ENCODE results near the gene OR2D2.
"Not testable (repeated sequence)": the region's sequence is repeated elsewhere in the genome, so short reads cannot be mapped to it uniquely, and the experiment has no call there.

The OR2D2 gene

GRCh38 chr11:6892400-6892799 is at the start of gene OR2D2:
Gene OR2D2, minus strand, starts transcription at chr11:6892500. Its CDS starts 0 bp downstream, at chr11:6892500.
- DNase-seq, result no peak

- DNase-seq, result no peak
These were observed 49.7 kb upstream of the OR2D2 start for GRCh38 chr11:6941970-6942369.

DNA sequence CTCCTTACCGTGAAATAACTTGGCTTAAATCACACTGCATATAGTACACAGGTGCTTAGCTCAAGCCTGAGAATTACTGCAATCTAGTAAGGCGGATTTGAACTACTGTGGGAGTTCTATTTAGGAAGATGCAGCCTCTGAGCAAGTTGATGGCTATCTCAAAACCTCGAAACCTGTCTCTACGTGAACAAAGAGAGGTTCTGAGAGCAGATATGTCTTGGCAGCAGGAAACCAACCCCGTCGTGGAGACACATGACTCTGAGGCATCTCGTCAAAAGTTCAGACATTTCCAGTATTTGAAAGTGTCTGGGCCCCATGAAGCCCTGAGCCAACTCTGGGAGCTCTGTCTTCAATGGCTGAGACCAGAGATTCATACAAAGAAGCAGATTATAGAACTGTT is 39.8 kb upstream of the OR2D2 start:
- no peak for DNase-seq

GRCh38 chr11:6931146-6931713 is 38.9 kb upstream of the OR2D2 start:
- no peak for DNase-seq

DNA sequence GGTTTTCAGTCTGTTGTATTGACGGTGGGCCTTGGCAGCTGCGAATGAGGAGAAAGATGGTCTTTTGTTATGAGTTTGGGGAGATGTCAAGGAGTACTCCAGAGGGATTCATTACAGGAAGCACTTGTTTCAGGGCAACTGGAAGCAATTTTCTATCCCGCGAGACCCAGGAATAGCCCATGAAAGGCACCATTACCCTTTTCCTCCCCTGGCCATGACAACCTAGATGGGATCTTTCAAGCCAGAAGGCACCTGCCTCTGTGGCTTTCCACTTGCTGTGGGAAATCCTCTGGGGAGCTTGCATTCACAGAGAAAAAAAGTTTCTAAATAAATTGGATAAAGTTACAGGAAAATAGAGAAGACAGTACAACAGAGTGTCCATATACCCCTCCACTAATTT is 36.6 kb upstream of the OR2D2 start:
- no peak for DNase-seq

DNA sequence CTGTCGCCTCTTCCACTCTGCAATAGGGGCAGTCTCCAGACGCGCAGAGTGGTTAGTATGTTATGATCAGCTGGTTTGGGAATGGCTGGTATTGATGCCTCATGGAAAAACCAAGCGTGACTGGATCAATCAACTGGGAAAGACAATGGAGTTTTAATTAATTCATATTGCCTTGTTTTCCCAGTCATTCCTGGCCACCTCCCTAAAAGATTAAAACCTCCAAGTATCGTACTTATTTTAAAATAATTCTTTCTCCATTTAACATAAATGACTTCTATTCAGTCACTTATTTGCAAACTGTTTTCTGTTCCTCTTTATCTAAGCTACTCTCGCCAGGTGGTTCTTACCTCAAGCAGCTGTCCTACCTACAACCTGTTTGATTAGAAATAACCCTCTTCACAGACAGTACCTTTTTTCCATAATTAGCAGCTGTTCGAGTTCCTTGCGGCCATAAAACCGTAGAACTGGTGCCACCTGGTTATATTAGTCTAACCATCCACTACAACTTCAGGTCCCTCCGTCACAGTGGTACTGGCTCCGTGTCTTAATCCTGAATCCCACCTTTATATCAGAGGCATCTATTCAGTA is 34.8 kb upstream of the OR2D2 start:
- DNase-seq, result no peak

DNA sequence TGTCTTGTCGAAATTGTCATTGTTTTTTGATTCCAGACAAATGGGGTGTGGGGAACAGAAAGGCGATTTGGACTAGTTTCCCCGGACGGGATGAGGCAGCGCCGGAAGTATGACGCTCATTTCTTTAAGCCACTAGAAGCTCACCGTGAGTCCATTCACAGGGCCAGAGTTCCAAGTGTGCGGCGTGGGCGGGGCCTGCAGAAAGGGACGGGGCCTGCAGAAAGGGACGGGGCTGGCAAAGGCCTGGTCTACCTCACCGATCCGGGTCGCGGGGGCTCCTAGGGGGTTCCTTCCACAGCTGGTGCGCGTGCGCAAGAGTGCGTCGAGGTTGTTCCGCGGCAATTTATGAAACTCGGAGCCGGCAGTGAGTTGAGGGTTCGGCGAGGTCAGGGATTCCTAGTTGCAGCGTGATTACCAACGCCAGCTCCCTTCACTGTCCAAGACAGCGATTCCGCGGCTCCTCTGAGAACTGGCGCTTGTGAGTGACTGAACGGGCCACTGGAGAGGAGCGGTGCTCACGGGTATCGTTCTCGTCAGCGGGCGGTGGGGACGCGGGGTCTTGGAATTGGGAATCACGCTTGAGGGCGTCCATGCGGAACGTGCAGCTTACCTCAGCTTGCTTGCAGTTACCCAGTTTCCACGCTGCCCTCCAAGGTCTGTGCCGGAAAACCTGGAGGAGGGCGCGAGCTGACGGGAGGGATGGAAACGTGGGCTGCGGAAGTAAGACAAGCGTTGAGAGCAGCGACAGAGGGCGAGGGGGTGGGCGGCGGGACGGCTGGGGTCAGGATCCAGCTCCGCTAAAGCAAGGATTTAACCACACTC is 34.1 kb upstream of the OR2D2 start, which contains the start of gene ZNF215:
TSS of gene ZNF215 (plus strand) at position 219 of the 822 bp plus-strand sequence. CDS start 5,847 bp downstream, outside the sequence.
- no peak for DNase-seq

DNA sequence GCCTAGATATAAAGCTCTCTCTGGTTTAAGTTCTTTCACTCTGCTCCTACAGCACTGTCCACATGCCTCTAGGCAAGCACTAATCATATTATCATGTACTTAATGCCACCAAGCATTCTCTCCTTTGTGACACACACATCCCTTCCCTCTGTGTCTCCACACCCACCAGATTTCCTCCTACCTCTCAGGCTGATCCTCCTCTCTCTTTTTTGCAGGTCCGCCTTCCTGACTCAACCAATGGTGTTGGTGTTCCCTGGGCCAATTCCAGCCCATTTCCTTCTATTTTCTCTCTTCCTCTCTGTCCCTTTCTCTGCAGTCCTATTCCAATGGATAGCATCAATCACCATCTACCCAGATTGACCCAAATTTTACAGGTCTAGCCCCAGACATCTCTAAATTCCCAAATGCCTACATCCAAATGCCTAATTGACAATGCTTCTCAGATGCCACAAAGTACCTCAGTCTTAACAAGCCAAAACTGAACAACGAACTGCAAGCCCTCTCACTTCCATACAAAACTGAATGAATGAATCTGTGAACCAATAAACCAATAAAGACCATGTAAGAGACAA is 33.4 kb upstream of the OR2D2 start:
- DNase-seq, result no peak

DNA sequence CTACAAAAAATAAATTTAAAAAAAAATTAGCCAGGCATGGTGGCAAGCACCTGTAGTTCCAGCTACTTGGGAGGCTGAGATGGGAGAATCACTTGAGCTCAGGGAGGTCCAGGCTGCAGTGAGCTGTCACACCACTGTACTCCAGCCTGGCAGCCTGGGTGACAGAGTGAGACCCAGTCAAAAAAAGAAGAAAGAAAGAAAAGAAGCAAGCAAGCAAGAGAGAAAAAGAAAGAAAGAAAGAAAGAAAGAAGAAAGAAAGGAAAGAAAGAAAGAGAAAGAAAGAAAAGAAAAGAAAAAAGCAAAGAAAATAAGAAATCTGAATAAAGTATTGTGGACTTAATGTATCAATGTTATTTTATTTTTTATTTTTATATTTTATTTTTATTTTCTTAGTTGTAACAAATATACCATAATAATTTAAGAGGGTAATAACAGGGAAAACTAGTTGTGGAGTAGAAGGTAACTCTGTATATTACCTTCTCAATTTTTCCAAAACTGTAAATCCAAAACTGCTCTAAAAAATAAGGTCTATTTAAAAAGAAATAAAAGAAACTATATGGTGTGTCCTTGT is 32.8 kb upstream of the OR2D2 start:
- DNase-seq, result no peak

- no peak for DNase-seq
These were observed 28.4 kb upstream of the OR2D2 start, which contains the start of gene OR2D3 for GRCh38 chr11:6920702-6921101. Gene OR2D3, plus strand, starts transcription at chr11:6921002. Its CDS starts 0 bp downstream, at chr11:6921002.

DNA sequence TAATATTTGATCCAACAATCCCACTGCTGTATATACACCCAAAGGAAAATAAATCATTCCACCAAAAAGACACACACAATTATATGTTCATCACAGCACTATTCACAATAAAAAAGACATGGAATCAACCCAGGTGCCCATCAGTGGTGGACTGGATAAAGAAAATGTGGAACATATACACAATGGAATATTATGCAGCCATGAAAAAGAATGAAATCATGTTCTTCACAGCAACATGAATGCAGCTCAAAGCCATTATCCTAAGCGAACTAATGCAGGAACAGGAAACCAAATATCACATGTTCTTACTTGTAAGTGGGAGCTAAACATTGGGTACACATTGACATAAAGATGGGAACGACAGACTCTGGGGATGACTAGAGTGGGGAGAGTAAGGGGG is 27.4 kb upstream of the OR2D2 start:
- no peak for DNase-seq

DNA sequence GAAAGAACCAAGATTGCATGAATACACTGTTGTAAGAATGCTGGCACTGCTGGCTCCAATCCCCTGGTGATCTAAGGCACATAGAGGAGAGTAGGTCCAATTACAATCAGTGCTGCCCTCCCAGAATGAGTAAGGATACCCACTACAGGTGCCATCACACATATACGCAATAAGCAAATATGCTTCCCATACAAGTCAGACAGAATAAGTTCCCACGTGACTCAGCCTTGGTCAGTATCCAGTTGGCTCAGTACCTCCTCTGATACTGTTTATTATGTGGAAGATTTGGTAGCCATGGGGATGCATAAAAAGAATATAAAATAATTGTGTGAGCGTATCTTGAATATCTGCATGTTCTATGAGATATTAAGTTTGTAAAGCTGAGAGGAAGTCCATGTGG is 19.6 kb upstream of the OR2D2 start:
- no peak for DNase-seq

DNA sequence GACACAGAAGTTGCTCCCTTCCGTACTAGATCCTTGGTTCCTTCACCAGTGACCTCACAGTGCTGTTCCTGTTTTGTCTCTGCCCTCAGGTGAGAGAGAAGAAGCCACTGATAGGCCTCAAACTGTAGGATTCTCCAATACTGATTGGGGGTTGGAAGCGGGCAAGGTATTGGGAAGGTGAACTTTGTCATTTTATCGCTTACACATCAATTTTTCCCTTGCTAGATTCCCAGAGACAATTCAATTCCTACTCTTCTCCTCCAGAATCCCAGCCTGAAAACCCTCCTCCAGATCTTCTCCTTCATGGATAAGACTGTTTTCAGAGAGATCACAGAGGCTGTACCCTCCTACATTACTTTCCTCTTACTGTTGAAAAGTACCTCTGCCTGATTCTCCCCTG is 19.1 kb upstream of the OR2D2 start:
- no peak for DNase-seq

- not testable (repeated sequence) for DNase-seq
These were observed 12.5 kb upstream of the OR2D2 start for GRCh38 chr11:6904804-6905203.

- no peak for DNase-seq
These were observed 8.2 kb upstream of the OR2D2 start for GRCh38 chr11:6900327-6900999.

DNA sequence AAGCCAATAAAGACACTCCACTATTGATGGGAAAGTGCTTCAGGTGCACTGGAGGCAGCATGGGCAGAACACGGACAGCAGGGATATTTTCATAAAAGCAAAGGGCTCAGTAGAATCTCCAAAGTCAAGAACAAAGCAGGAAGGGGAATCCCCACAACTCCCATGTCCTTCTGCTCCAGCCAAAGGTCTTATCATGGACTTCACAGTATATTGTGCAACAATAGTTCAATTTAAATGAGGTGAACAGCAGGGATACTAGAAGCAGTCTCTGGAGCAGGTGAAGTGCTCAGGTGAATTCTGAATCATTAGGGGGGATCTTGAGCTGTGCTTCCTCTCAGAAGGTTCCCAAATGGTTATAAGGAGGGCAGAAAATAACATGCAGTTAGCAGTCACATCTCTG is 6.6 kb upstream of the OR2D2 start:
- DNase-seq, result no peak

GRCh38 chr11:6895010-6895409 is 2.7 kb upstream of the OR2D2 start:
- no peak for DNase-seq

GRCh38 chr11:6894097-6894496 is 1.8 kb upstream of the OR2D2 start:
- no peak for DNase-seq

- DNase-seq, result no peak
These were observed 2.5 kb downstream of the OR2D2 start for GRCh38 chr11:6889835-6890234.

- DNase-seq, result no peak
These were observed 3.5 kb downstream of the OR2D2 start for GRCh38 chr11:6888830-6889229.

- DNase-seq, result not testable (repeated sequence)
These were observed 4.6 kb downstream of the OR2D2 start for GRCh38 chr11:6887711-6888110.

DNA sequence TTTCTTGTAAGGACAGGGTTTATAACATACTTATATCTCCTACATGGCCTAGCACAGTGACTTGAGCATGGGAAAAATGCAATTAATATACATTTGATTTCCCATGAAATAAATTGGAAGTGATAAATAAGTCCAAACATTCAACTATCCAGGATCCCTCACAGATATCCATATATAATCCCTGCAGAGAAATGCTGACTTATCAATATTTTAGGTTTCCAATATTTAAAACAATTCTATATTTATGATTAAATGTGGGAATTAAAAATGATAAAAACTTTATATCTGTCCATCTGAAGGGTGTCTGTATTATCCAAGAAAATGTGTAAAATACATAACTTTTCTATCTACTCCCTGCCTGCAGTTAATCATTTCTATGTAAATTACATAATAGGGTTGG is 9.5 kb downstream of the OR2D2 start:
- DNase-seq, result no peak

DNA sequence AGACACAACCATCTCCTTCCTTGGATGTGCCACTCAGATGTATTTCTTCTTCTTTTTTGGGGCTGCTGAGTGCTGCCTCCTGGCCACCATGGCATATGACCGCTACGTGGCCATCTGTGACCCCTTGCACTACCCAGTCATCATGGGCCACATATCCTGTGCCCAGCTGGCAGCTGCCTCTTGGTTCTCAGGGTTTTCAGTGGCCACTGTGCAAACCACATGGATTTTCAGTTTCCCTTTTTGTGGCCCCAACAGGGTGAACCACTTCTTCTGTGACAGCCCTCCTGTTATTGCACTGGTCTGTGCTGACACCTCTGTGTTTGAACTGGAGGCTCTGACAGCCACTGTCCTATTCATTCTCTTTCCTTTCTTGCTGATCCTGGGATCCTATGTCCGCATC is 15.4 kb downstream of the OR2D2 start:
- DNase-seq, result no peak
